ENCODE data around the gene KCTD15. TPM values are rescaled to one million over a fixed set of nuclear protein-coding genes. Genes with fewer than 3 reads are reported as not detected.
A peak's percentile ranks its signal among the peaks of the same experiment; 100 is the strongest.

Gene KCTD15
- total and polyA plus RNA-seq, 2 of the 4 experiments (the other 2 are of a cell fraction): 16.3 to 19.6 TPM

DNA sequence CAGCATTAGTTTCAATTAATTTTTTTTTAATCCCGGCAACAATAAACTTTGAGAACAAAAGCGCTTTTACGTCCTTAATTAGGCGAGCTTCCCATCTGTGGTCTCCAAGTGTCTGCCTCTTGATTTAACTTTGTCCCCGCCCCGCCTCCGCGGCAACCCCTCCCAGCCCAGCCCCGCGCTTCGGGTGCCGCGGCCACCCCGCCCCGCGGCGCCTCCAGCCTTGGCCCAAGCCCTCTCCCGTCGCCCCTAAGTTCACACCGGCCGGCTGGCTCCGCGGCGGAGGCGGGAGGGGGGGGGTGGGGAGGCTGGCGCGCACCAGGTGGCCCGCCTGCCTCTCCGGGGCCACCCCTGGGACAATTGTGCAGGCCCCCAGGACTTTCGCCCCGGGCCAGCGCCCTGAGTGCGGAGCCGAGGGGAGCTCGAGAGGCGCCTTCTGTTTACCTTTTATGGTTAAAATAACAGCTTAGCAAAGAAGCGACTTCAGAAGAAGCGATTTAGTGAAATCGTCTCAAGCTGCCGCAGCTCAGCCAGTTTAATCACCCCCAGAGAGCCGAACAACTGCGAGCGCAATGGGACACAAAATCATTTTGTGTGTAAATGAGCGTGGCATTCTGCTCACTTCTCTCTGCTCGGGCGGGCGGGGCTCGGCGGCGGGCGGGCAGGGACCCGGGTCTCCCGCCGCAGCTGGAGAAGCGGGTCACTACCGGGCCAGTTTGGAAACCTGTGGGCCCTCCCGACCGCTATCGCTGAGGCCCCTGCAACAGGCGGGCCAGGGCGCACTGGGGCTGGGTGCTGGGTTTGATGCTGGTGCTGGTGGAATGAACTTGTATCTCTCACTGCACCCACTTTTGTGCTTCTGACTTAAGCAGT, 1.4 kb downstream of the KCTD15 start (continued):
- TF ChIP-seq RCOR1 (IDR thresholded peaks at IDR 0.05; ENCODE audit: insufficient replicate concordance, low read length): no peak

DNA sequence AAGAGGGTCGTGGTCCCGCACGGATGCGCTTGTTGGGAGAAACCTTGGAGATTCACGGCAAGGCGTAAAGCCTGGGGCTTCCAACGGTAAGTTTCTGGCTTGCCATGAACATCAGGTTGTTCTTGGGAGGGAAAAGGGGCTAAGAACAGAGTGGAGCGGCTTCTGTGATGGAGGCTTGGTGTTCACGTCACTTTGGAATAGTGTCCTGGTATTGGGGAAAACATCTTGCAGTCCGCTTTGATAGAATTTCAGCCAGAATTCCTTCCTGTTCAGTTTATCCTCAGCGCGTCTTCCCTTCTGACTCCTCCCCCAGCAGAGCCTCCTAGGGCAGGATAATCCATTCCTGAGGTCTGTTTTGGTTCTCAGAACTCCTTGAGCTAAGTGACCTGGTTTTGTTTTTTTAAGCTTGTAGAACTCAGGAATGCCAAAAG, 2.0 kb downstream of the KCTD15 start:
- Histone ChIP-seq H3K14ac (replicated peaks; ENCODE audit: low read depth, low read length) (no peak overlapping the region), H2AK5ac (ENCODE audit: low read depth, low read length) (peak overlapping the region; percentile 50; the same call in 1 of the 2 replicates), H2AK9ac (replicated peaks; ENCODE audit: low read depth, low read length, poor library complexity) (peak overlapping the region; percentile 22), H3K9me1 (ENCODE audit: insufficient read depth, low read length) (no peaks in the 10 kb centered on the region), H3K9ac (ENCODE audit: low read depth, low read length) (peak overlapping the region; percentile 40), H2BK20ac (ENCODE audit: low read depth, low read length) (no peak overlapping the region), H3K23ac (ENCODE audit: low read depth, low read length) (no peak overlapping the region), H2BK5ac (ENCODE audit: low read depth, low read length, poor library complexity, severe bottlenecking) (no peak overlapping the region), H3K18ac (ENCODE audit: low read depth, low read length) (no peak overlapping the region), H4K91ac (ENCODE audit: insufficient read depth, low read depth, low read length) (peak overlapping the region; percentile 46; the same call in 1 of the 2 replicates), H3K4me3 (ENCODE audit: insufficient read depth, low read depth, low read length) (no peak overlapping the region; the same call in 1 of the 2 replicates), H3K4ac (ENCODE audit: low read depth, low read length) (peak overlapping the region; percentile 48; the same call in 1 of the 2 replicates), H3K27me3 (ENCODE audit: control insufficient read depth, insufficient read depth, low read length) (no peaks in the 10 kb centered on the region), H3K4me1 (ENCODE audit: control insufficient read depth, insufficient read depth, low read length) (peaks cover 2% of the 10 kb centered on the region; the same call in 1 of the 2 replicates), H4K5ac (ENCODE audit: low read depth, low read length) (no peak overlapping the region; the same call in 1 of the 2 replicates), H2AFZ (replicated peaks; ENCODE audit: low read length, poor library complexity) (peak overlapping the region; percentile 59), H2BK15ac (ENCODE audit: low read depth, low read length) (no peak overlapping the region; the same call in 2 of the 3 replicates), H3K4me2 (ENCODE audit: low read depth, low read length) (peak overlapping the region; percentile 85; the same call in 1 of the 2 replicates), H3K79me1 (ENCODE audit: low read depth in 1 of 2, low read length in 2 of 2) (peaks cover 0 to 5% of the 10 kb centered on the region in 2 experiments; a peak in 1 of 4 replicates), H3K36me3 (ENCODE audit: control insufficient read depth, insufficient read depth, low read length) (peaks cover 26% of the 10 kb centered on the region), H3K27ac (ENCODE audit: insufficient read depth, low read length) (peak overlapping the region; percentile 60; the same call in 1 of the 2 replicates), H4K8ac (ENCODE audit: low read depth in 2 of 2, low read length in 2 of 2) (peak overlapping the region in 1 of 2 experiments; percentile 6; a peak in 2 of 4 replicates), H2BK120ac (ENCODE audit: low read depth, low read length) (no peak overlapping the region), H3K9me3 (ENCODE audit: control insufficient read depth, insufficient read depth, low read length) (no peaks in the 10 kb centered on the region), H3K56ac (ENCODE audit: extremely low read depth, insufficient read depth, low read length) (no peak overlapping the region), H4K20me1 (ENCODE audit: insufficient read depth, low read length) (peaks cover 4% of the 10 kb centered on the region; the same call in 1 of the 2 replicates)
- CTCF ChIA-PET: interaction anchor here (0.5 to 2.5 kb wide), 3 partner anchors 21 to 360 kb away, joined by 3 to 10 read pairs (median 8); no protein-coding TSS in a partner anchor
- dilution Hi-C loops (cut with HindIII; ENCODE audit: low sequenced_read_pairs, unreplicated experiment): no loop called here
- DNase-seq: peak; percentile 27
- BruUV-seq (replicated peaks): no TSS peak
- no CpG with 5 or more reads among the region's 12 CpGs for WGBS, 2 experiments (ENCODE audit: extremely low coverage in 2 of 2, insufficient read length in 1 of 2)
- no peak for ATAC-seq (ENCODE audit: low read depth)
- POLR2A ChIA-PET (ENCODE audit: unreplicated experiment): interaction anchor here (0.7 kb wide), 1 partner anchor 531 kb away, joined by 5 read pairs; no protein-coding TSS in a partner anchor
- intact Hi-C loops (cut with micrococcal nuclease): loop anchor here (5.0 kb wide), 1 partner anchor 199 kb away; no protein-coding TSS in a partner anchor
- in situ Hi-C loops (cut with MboI; ENCODE audit: low sequenced_read_pairs): loop anchor here (25.0 kb wide), 1 partner anchor 539 kb away; no protein-coding TSS in a partner anchor
- TF ChIP-seq, protein P1, sequence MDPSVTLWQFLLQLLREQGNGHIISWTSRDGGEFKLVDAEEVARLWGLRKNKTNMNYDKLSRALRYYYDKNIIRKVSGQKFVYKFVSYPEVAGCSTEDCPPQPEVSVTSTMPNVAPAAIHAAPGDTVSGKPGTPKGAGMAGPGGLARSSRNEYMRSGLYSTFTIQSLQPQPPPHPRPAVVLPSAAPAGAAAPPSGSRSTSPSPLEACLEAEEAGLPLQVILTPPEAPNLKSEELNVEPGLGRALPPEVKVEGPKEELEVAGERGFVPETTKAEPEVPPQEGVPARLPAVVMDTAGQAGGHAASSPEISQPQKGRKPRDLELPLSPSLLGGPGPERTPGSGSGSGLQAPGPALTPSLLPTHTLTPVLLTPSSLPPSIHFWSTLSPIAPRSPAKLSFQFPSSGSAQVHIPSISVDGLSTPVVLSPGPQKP (IDR thresholded peaks at IDR 0.05; ENCODE audit: borderline replicate concordance, low read depth, low read length): no peak
- TF ChIP-seq RAD21 (IDR thresholded peaks at IDR 0.05; ENCODE audit: low read length) (no peak), BHLHE40 (IDR thresholded peaks at IDR 0.05; ENCODE audit: low read depth, low read length) (no peak), RCOR1 (IDR thresholded peaks at IDR 0.05; ENCODE audit: insufficient replicate concordance, low read length) (no peak), MAFK (IDR thresholded peaks at IDR 0.05; ENCODE audit: low read depth, low read length) (no peak), NFE2L2 (IDR thresholded peaks at IDR 0.05; ENCODE audit: low read depth, low read length) (no peak), MXI1 (IDR thresholded peaks at IDR 0.05; ENCODE audit: borderline replicate concordance, low read depth, low read length) (no peak)
- TF ChIP-seq, protein P2, sequence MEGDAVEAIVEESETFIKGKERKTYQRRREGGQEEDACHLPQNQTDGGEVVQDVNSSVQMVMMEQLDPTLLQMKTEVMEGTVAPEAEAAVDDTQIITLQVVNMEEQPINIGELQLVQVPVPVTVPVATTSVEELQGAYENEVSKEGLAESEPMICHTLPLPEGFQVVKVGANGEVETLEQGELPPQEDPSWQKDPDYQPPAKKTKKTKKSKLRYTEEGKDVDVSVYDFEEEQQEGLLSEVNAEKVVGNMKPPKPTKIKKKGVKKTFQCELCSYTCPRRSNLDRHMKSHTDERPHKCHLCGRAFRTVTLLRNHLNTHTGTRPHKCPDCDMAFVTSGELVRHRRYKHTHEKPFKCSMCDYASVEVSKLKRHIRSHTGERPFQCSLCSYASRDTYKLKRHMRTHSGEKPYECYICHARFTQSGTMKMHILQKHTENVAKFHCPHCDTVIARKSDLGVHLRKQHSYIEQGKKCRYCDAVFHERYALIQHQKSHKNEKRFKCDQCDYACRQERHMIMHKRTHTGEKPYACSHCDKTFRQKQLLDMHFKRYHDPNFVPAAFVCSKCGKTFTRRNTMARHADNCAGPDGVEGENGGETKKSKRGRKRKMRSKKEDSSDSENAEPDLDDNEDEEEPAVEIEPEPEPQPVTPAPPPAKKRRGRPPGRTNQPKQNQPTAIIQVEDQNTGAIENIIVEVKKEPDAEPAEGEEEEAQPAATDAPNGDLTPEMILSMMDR (conservative IDR thresholded peaks at IDR 0.05; ENCODE audit: low read depth, low read length): no peak
- TF ChIP-seq, protein P3, sequence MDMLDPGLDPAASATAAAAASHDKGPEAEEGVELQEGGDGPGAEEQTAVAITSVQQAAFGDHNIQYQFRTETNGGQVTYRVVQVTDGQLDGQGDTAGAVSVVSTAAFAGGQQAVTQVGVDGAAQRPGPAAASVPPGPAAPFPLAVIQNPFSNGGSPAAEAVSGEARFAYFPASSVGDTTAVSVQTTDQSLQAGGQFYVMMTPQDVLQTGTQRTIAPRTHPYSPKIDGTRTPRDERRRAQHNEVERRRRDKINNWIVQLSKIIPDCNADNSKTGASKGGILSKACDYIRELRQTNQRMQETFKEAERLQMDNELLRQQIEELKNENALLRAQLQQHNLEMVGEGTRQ (IDR thresholded peaks at IDR 0.05; ENCODE audit: low read depth, low read length): no peak

Data from IMR-90 (cell line).